H1 (cell line): Measurements from ENCODE around the gene SOCS3. TPM values are rescaled to one million over a fixed set of nuclear protein-coding genes. Genes with fewer than 3 reads are reported as not detected.

ENCODE experiments used
- CTCF ChIA-PET: fragments of 300-600 bp; sonication (Branson Sonifier 250); formaldehyde crosslinking; loops from one replicate; lab custom pipeline; 2021; ENCODE audit not compliant: partially characterized antibody; lab: Charles Lee
- POLR2A ChIA-PET: fragments of 300-600 bp; sonication (Branson Sonifier 250); formaldehyde crosslinking; loops from one replicate; lab custom pipeline; 2021; ENCODE audit warnings: inconsistent platforms; ENCODE audit not compliant: partially characterized antibody; lab: Charles Lee
- DNase-seq, 2 experiments: peaks; one replicate each; pipeline versions ENCODE4 v3.0.0 to v3.0.0-alpha.2; 2010 to 2022; ENCODE audit warnings: low spot score in 2 of 2, low read depth in 1 of 2, mixed read lengths in 1 of 2
- FAIRE-seq: peaks from 2 replicates; lab custom pipeline; 2011; peaks lifted over from hg19 to GRCh38; lab: Jason Lieb, UNC
- H2AFZ ChIP-seq: 2 replicates; pipeline ENCODE4 v1.8.1; 2012; ENCODE audit warnings: low read length, inconsistent platforms
- H2AK5ac ChIP-seq: 2 replicates; pipeline ENCODE4 v1.6.1; 2013; ENCODE audit warnings: low read depth, low read length
- H2BK120ac ChIP-seq: replicated peaks from 2 replicates; pipeline ENCODE3; 2013; ENCODE audit warnings: low read depth, low read length, inconsistent platforms
- H2BK12ac ChIP-seq: 2 replicates; pipeline ENCODE4 v1.6.1; 2013; ENCODE audit warnings: low read depth, low read length
- H2BK15ac ChIP-seq: 2 replicates; pipeline ENCODE4 v1.6.1; 2013; ENCODE audit warnings: low read length
- H2BK20ac ChIP-seq: 2 replicates; pipeline ENCODE4 v1.6.1; 2013; ENCODE audit warnings: low read length
- H2BK5ac ChIP-seq: 2 replicates; pipeline ENCODE4 v1.6.1; 2013; ENCODE audit warnings: low read depth, low read length
- H3K14ac ChIP-seq: 2 replicates; pipeline ENCODE4 v1.6.1; 2013; ENCODE audit warnings: inconsistent platforms; ENCODE audit not compliant: insufficient read length
- H3K18ac ChIP-seq: 2 replicates; pipeline ENCODE4 v1.6.1; 2013; ENCODE audit warnings: low read length; ENCODE audit errors: extremely low read depth
- H3K23ac ChIP-seq: 2 replicates; pipeline ENCODE4 v1.6.1; 2013; ENCODE audit warnings: inconsistent platforms; ENCODE audit not compliant: insufficient read length
- H3K23me2 ChIP-seq: 2 replicates; pipeline ENCODE4 v1.6.1; 2013; ENCODE audit warnings: low read depth, low read length
- H3K27ac ChIP-seq: 2 replicates; pipeline ENCODE4 v1.6.1; 2011; ENCODE audit warnings: low read depth, low read length, inconsistent platforms
- H3K27me3 ChIP-seq, 4 experiments: replicated peaks in 1 of 4; 1 replicate in 1 of 4; 2 replicates in 3 of 4; pipeline versions ENCODE4 v1.6.1 to v1.8.1; 2011 to 2013; ENCODE audit warnings: low read length in 3 of 4, mild to moderate bottlenecking in 3 of 4, inconsistent platforms in 2 of 4, mixed read lengths in 2 of 4, moderate library complexity in 1 of 4; ENCODE audit not compliant: control insufficient read depth in 3 of 4, insufficient read depth in 3 of 4; ENCODE audit errors: extremely low read depth in 1 of 4
- H3K36me3 ChIP-seq, 4 experiments: 2 replicates each; pipeline versions ENCODE4 v1.6.1 to v1.8.1; 2011 to 2013; ENCODE audit warnings: mild to moderate bottlenecking in 4 of 4, low read length in 3 of 4, moderate library complexity in 2 of 4, control low read depth in 1 of 4, inconsistent platforms in 1 of 4; ENCODE audit not compliant: insufficient read depth in 4 of 4, control insufficient read depth in 2 of 4
- H3K4ac ChIP-seq: replicated peaks from 2 replicates; pipeline ENCODE3; 2013; ENCODE audit warnings: low read length, low read depth, mixed read lengths, inconsistent platforms; ENCODE audit not compliant: insufficient read length
- H3K4me1 ChIP-seq, 4 experiments: replicated peaks in 1 of 4; 1 replicate in 1 of 4; 2 replicates in 3 of 4; pipeline versions ENCODE4 v1.6.1 to v1.8.1; 2011 to 2013; ENCODE audit warnings: low read length in 3 of 4, inconsistent platforms in 2 of 4, mixed read lengths in 1 of 4; ENCODE audit not compliant: insufficient read depth in 4 of 4, control insufficient read depth in 3 of 4
- H3K4me2 ChIP-seq, 2 experiments: 2 replicates each; pipeline versions ENCODE4 v1.6.1 to v1.8.1; 2011 to 2013; ENCODE audit warnings: low read depth in 2 of 2, low read length in 2 of 2, control low read depth in 1 of 2, inconsistent platforms in 1 of 2, mild to moderate bottlenecking in 1 of 2; ENCODE audit not compliant: insufficient read depth in 1 of 2
- H3K4me3 ChIP-seq, 4 experiments: fragments of 200-600, 300-600 bp in 1 of 4; sonication (generic), shearing (Covaris generic), sonication (Bioruptor Twin) in 1 of 4; 2 replicates each; pipeline versions ENCODE4 v1.5.1 to v1.8.1; 2011 to 2016; ENCODE audit warnings: low read length in 4 of 4, low read depth in 3 of 4, control low read depth in 2 of 4, inconsistent platforms in 2 of 4, mild to moderate bottlenecking in 2 of 4, mixed read lengths in 1 of 4, moderate library complexity in 1 of 4; ENCODE audit not compliant: insufficient read depth in 2 of 4; ENCODE audit errors: extremely low read depth in 1 of 4
- H3K56ac ChIP-seq: replicated peaks from 2 replicates; pipeline ENCODE3; 2013; ENCODE audit warnings: low read depth, mild to moderate bottlenecking, mixed read lengths, low read length, inconsistent platforms; ENCODE audit not compliant: insufficient read length
- H3K79me1 ChIP-seq: 2 replicates; pipeline ENCODE4 v1.6.1; 2013; ENCODE audit warnings: low read depth, low read length, control low read depth
- H3K79me2 ChIP-seq, 2 experiments: 2 replicates each; pipeline versions ENCODE4 v1.6.1 to v1.8.1; 2012 to 2013; ENCODE audit warnings: low read length in 2 of 2, mild to moderate bottlenecking in 2 of 2, inconsistent platforms in 1 of 2; ENCODE audit not compliant: insufficient read depth in 2 of 2, control insufficient read depth in 1 of 2
- H3K9ac ChIP-seq, 4 experiments: replicated peaks in 1 of 4; 1 replicate in 1 of 4; 2 replicates in 3 of 4; pipeline versions ENCODE4 v1.6.1 to v1.8.1; 2011 to 2013; ENCODE audit warnings: low read depth in 3 of 4, low read length in 3 of 4, control low read depth in 2 of 4, mild to moderate bottlenecking in 2 of 4, moderate library complexity in 2 of 4, inconsistent platforms in 1 of 4; ENCODE audit errors: extremely low read depth in 1 of 4
- H3K9me3 ChIP-seq, 2 experiments: 2 replicates each; pipeline versions ENCODE4 v1.6.1 to v1.8.1; 2012 to 2013; ENCODE audit warnings: mild to moderate bottlenecking in 2 of 2, moderate library complexity in 2 of 2, control low read depth in 1 of 2, inconsistent platforms in 1 of 2, low read depth in 1 of 2, low read length in 1 of 2, mixed read lengths in 1 of 2; ENCODE audit not compliant: insufficient read depth in 2 of 2
- H4K20me1 ChIP-seq, 2 experiments: replicated peaks in 1 of 2; 2 replicates each; pipeline versions ENCODE3 to v1.8.1; 2011 to 2013; ENCODE audit warnings: inconsistent platforms in 2 of 2, low read length in 2 of 2, mild to moderate bottlenecking in 1 of 2; ENCODE audit not compliant: insufficient read depth in 2 of 2, control insufficient read depth in 1 of 2
- H4K5ac ChIP-seq: 2 replicates; pipeline ENCODE4 v1.6.1; 2013; ENCODE audit warnings: low read length, low read depth, mixed read lengths, inconsistent platforms; ENCODE audit not compliant: insufficient read length
- H4K8ac ChIP-seq: 2 replicates; pipeline ENCODE4 v1.8.0; 2013; ENCODE audit warnings: mild to moderate bottlenecking, moderate library complexity, low read length, inconsistent platforms; ENCODE audit not compliant: insufficient read depth; ENCODE audit errors: extremely low read depth
- H4K91ac ChIP-seq: replicated peaks from 2 replicates; pipeline ENCODE3; 2013; ENCODE audit warnings: low read length, mixed read lengths, inconsistent platforms; ENCODE audit not compliant: insufficient read length
- CBX5 ChIP-seq: fragments of 300-800, 300-1000 bp; sonication (generic); IDR thresholded peaks from 2 replicates; pipeline ENCODE4 v1.7.1; 2016; ENCODE audit warnings: antibody characterized with exemption, low read length, low read depth
- CREB1 ChIP-seq: IDR thresholded peaks from 2 replicates; pipeline ENCODE4 v1.6.1; 2012; ENCODE audit warnings: inconsistent platforms
- HDAC2 ChIP-seq, 2 experiments: fragments of 300-600 bp in 1 of 2; sonication (generic) in 1 of 2; IDR thresholded peaks; 2 replicates each; pipeline ENCODE4 v1.6.1; 2011 to 2012; ENCODE audit warnings: low read depth in 2 of 2, low read length in 2 of 2, mild to moderate bottlenecking in 2 of 2, moderate library complexity in 2 of 2, borderline replicate concordance in 1 of 2, inconsistent platforms in 1 of 2
- KDM4A ChIP-seq: IDR thresholded peaks from one replicate; pipeline ENCODE4 v1.7.1; 2012; ENCODE audit warnings: low read depth, mild to moderate bottlenecking, moderate library complexity, low read length, inconsistent platforms; ENCODE audit not compliant: severe bottlenecking
- POU5F1 ChIP-seq: IDR thresholded peaks from 2 replicates; pipeline ENCODE4 v1.6.1; 2011; ENCODE audit warnings: low read depth, mild to moderate bottlenecking, low read length, moderate library complexity
- RBBP5 ChIP-seq: IDR thresholded peaks from 2 replicates; pipeline ENCODE4 v1.7.1; 2012; ENCODE audit warnings: low read depth, mild to moderate bottlenecking, inconsistent platforms, low read length, moderate library complexity, borderline replicate concordance
- SP1 ChIP-seq: IDR thresholded peaks from 2 replicates; pipeline ENCODE4 v1.6.1; 2011; ENCODE audit warnings: low read depth, low read length
- WGBS, 2 experiments: shearing (Covaris generic) in 1 of 2; methylation state at CpG; one replicate each; pipeline versions ENCODE4 v1.1.6 to v1.1.7; 2013 to 2015; ENCODE audit warnings: low lambda C conversion rate in 2 of 2, mixed read lengths in 2 of 2, inconsistent platforms in 1 of 2, low coverage in 1 of 2, missing lambda C conversion rate in 1 of 2; ENCODE audit not compliant: insufficient replicate concordance in 2 of 2, insufficient coverage in 1 of 2, insufficient read length in 1 of 2; ENCODE audit errors: extremely low coverage in 1 of 2, missing lambda C conversion rate in 1 of 2; 5-methylcytosine and 5-hydroxymethylcytosine counted together
- polyA plus RNA-seq, 7 experiments: library from polyadenylated mRNA; depleted of rRNA in 3 of 7; stranded (reverse) in 5 of 7; unstranded in 2 of 7; fragments of >200 nt in 5 of 7; fragments of 200-250 nt in 2 of 7; gene quantifications; 1 replicate in 5 of 7; 2 replicates in 1 of 7; 4 replicates in 1 of 7; pipeline versions ENCODE4 v1.2.1 to v1.2.3, GENCODE V29; 2011 to 2013; ENCODE audit warnings: missing spikeins in 2 of 7, mixed read lengths in 2 of 7
- total RNA-seq: library from RNA; stranded (reverse); fragmentation: NEBNext Ultra II Directional; extraction: Animal tissue kit (Norgen Biotek cat#: 25700); gene quantifications from 2 replicates; pipeline ENCODE4 v1.2.1, GENCODE V29; 2021

The SOCS3 gene
- total and polyA plus RNA-seq, 2 of the 8 experiments (the other 6 are each of a cell fraction or from before 2014, with no cell fraction given) = 10.1 to 47.9 TPM

- H2AK5ac ChIP-seq = no peak overlapping the region
- POLR2A ChIA-PET = interaction anchor here (0.8 to 1.5 kb wide), 4 partner anchors 12 to 42 kb away, joined by 3 to 5 read pairs (median 4); partner anchors contain the start of gene SOCS3
- no peak for FAIRE-seq
Measured at GRCh38 chr17:78348055-78348770, 11.7 kb downstream of the SOCS3 start.

More at GRCh38 chr17:78348055-78348770, 11.7 kb downstream of the SOCS3 start:
- no peak overlapping the region for H2BK20ac ChIP-seq
- no peaks in the 10 kb centered on the region for H3K9me3 ChIP-seq
- no peaks in the 10 kb centered on the region for H3K79me1 ChIP-seq
- no peak overlapping the region for H2AFZ ChIP-seq
- H3K4me3 ChIP-seq = no peak overlapping the region
- no peak overlapping the region for H2BK5ac ChIP-seq
- H2BK120ac ChIP-seq = no peak overlapping the region
- CTCF ChIA-PET = interaction anchor here (0.6 to 2.5 kb wide), 8 partner anchors 9 to 93 kb away, joined by 3 to 9 read pairs (median 4); no protein-coding TSS in a partner anchor
- no peaks in the 10 kb centered on the region for H3K27me3 ChIP-seq
- peaks cover 2% of the 10 kb centered on the region; the same call in 1 of the 2 replicates for H3K23me2 ChIP-seq
- no peak overlapping the region for H3K4me2 ChIP-seq
- H3K18ac ChIP-seq = no peak overlapping the region
- no peaks in the 10 kb centered on the region for H3K36me3 ChIP-seq
- H4K91ac ChIP-seq = no peak overlapping the region
- DNase-seq = no peak
- peak overlapping the region; percentile 18; the same call in 1 of the 2 replicates for H2BK12ac ChIP-seq
- H2BK15ac ChIP-seq = 0 out of 2 replicates have a peak overlapping the region, but pooled peaks have one; percentile 63
- 84% methylated on average over 9 of the region's 9 CpGs; no CpG with 5 or more reads in 1 of the 2 experiments for WGBS, 2 experiments
- H3K4ac ChIP-seq = no peak overlapping the region
- H3K14ac ChIP-seq = no peak overlapping the region
- no peaks in the 10 kb centered on the region for H4K20me1 ChIP-seq
- no peak overlapping the region for H3K56ac ChIP-seq
- H3K4me1 ChIP-seq = peaks cover 7 to 19% (median 17%) of the 10 kb centered on the region in 4 experiments
- no peak overlapping the region for H4K5ac ChIP-seq
- H3K9ac ChIP-seq = no peak overlapping the region
- TF ChIP-seq CREB1 (no peak), KDM4A (no peak), POU5F1 (no peak), HDAC2 (IDR thresholded peaks at IDR 0.05; ENCODE audit: borderline replicate concordance in 1 of 2, low read depth in 2 of 2, low read length in 2 of 2) (no peak), CBX5 (no peak), SP1 (no peak), RBBP5 (no peak)
- no peak overlapping the region for H3K23ac ChIP-seq
- H3K79me2 ChIP-seq = no peaks in the 10 kb centered on the region
- H3K27ac ChIP-seq = no peak overlapping the region
- no peak overlapping the region for H4K8ac ChIP-seq
